Muscle layer of duodenum (tissue), 2 donors: ENCODE measurements around the gene SVIL.
"Not testable (repeated sequence)": the region's sequence is repeated elsewhere in the genome, so short reads cannot be mapped to it uniquely, and the experiment has no call there.

Experiments used
- H3K27ac ChIP-seq: one replicate; pipeline ENCODE4 v1.7.0; 2013; ENCODE audit warnings: mild to moderate bottlenecking, low read length
- H3K27me3 ChIP-seq: one replicate; pipeline ENCODE4 v1.7.0; 2013; ENCODE audit warnings: low read depth, mild to moderate bottlenecking, control low read depth, low read length
- H3K36me3 ChIP-seq, 2 donors: one replicate each; pipeline ENCODE4 v1.7.0; 2013; ENCODE audit warnings: low read length in 2 of 2, control low read depth in 1 of 2, mild to moderate bottlenecking in 1 of 2; ENCODE audit not compliant: insufficient read depth in 2 of 2, control insufficient read depth in 1 of 2
- H3K4me1 ChIP-seq, 2 donors: one replicate each; pipeline ENCODE4 v1.7.0; 2013; ENCODE audit warnings: low read length in 2 of 2, mild to moderate bottlenecking in 2 of 2, control low read depth in 1 of 2, moderate library complexity in 1 of 2; ENCODE audit not compliant: insufficient read depth in 2 of 2, control insufficient read depth in 1 of 2
- H3K4me3 ChIP-seq, 2 donors: one replicate each; pipeline ENCODE4 v1.7.0; 2013; ENCODE audit warnings: low read length in 2 of 2, low read depth in 1 of 2, mild to moderate bottlenecking in 1 of 2
- H3K9me3 ChIP-seq, 2 donors: one replicate each; pipeline ENCODE4 v1.7.0; 2013; ENCODE audit warnings: low read length in 2 of 2, control low read depth in 1 of 2, mild to moderate bottlenecking in 1 of 2; ENCODE audit not compliant: control insufficient read depth in 1 of 2
- donor health status: healthy.

The SVIL gene

DNA sequence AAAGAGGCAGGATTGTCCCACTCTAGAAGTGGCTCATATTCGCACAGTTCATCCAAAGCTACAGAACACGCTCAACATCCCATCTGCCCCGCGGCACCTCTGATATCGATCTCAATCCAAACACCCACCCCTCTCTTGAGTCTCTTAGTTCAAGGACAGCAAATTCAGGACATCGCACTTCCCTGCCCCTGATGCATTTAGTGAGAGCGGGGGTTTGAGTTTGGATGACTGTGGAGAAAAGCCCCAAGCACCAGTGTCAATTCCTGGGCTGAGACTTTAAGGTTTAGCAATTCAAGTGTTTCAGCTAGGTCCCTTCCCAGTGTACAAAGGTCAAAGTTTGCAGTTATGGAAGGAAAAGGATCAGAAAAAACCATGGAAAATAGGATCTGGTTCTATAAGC lies 179.7 kb downstream of the SVIL start:
- Histone ChIP-seq H3K4me3 (no peak overlapping the region), H3K9me3 (no peaks in the 10 kb centered on the region), H3K36me3 (peaks cover 15 to 40% of the 10 kb centered on the region in 2 donors), H3K27me3 (no peaks in the 10 kb centered on the region), H3K27ac (no peak overlapping the region), H3K4me1 (peaks cover 0 to 4% of the 10 kb centered on the region in 2 donors)

DNA sequence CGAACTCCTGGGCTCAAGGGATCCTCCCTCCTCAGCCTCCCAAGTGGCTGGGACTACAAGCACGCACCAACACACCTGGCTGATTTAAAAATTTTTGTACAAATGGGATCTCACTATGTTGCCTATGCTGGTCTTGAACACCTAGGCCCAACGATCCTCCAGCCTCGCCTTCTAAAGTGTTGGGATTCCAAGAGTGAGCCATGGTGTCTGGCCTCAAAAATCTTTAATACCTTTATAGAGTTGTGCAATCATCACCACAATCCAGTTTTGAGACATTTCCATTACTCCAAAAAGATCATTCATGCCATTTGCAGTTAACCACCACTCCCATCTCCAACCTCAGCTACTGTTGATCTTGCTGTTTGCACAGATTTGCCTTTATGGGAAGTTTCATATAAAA lies 180.5 kb downstream of the SVIL start:
- H3K27ac ChIP-seq = no peak overlapping the region
- H3K36me3 ChIP-seq = peaks cover 9 to 31% of the 10 kb centered on the region in 2 donors
- H3K9me3 ChIP-seq = no peaks in the 10 kb centered on the region
- no peaks in the 10 kb centered on the region for H3K27me3 ChIP-seq
- H3K4me1 ChIP-seq = peaks cover 0 to 3% of the 10 kb centered on the region in 2 donors
- H3K4me3 ChIP-seq = no peak overlapping the region

DNA sequence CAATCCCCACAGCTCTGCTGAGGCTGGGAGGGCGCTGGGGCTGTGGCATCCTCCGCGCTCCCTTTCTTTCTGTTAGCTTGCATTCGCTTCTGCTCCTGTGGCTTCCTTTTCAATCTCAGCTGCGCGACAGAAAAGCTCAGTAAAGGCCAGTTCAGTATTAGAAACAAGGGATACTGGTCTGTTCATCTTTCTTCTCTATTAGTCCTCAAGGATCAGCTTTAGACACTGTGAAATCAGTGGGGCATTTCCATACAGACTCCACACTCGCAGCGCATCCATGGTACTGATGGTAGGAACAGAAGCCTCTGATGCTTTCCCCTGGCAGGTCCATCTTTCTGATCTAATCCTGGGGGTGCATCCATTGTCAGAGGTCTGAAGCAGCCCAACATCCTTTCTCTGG lies 182.2 kb downstream of the SVIL start:
- Histone ChIP-seq H3K27ac (no peak overlapping the region), H3K27me3 (no peaks in the 10 kb centered on the region), H3K4me3 (no peak overlapping the region), H3K36me3 (peaks cover 9 to 16% of the 10 kb centered on the region in 2 donors), H3K4me1 (peaks cover 0 to 13% of the 10 kb centered on the region in 2 donors), H3K9me3 (no peaks in the 10 kb centered on the region)

DNA sequence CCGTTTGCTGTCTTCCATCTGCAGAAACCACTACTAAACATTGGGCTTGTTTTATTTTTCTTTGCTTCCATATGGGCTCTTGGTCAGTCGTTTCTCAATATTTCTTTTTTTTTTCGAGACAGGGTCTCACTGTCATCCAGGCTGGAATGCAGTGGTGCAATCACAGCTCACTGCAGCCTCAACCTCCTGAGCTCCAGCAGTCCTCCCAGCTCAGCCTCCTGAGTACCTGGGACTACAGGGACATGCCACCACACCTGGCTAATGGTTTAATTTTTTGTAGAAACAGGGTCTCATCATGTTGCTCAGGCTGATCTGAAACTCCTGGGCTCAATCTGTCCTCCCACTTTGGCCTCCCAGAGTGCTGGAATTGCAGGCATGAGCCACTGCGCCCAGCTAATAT lies 182.8 kb downstream of the SVIL start:
- H3K4me1 ChIP-seq = peaks cover 0 to 13% of the 10 kb centered on the region in 2 donors
- H3K9me3 ChIP-seq = no peaks in the 10 kb centered on the region
- peaks cover 9 to 10% of the 10 kb centered on the region in 2 donors for H3K36me3 ChIP-seq
- H3K27me3 ChIP-seq = no peaks in the 10 kb centered on the region
- H3K4me3 ChIP-seq = no peak overlapping the region
- no peak overlapping the region for H3K27ac ChIP-seq

DNA sequence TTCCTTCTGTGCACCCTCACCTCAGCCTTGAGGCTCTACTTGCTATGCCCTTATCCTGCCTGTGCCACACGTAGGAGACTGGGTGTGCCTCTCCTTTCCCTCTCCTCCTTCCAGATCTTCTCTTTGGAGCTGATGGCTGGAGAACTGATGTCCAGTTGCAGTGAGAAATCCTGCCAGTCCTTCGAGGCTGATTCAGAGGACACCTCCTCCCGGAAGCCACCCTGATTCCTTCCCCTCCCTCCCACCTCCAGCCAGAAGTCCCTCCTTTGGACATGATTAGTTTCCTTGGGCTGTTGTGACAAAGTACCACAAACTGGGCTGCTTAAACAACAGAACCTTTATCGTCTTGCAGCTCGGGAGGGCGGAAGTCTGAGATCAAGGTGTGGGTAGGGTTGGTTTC lies 184.4 kb downstream of the SVIL start:
- Histone ChIP-seq H3K4me3 (no peak overlapping the region), H3K9me3 (no peaks in the 10 kb centered on the region), H3K27me3 (no peaks in the 10 kb centered on the region)

DNA sequence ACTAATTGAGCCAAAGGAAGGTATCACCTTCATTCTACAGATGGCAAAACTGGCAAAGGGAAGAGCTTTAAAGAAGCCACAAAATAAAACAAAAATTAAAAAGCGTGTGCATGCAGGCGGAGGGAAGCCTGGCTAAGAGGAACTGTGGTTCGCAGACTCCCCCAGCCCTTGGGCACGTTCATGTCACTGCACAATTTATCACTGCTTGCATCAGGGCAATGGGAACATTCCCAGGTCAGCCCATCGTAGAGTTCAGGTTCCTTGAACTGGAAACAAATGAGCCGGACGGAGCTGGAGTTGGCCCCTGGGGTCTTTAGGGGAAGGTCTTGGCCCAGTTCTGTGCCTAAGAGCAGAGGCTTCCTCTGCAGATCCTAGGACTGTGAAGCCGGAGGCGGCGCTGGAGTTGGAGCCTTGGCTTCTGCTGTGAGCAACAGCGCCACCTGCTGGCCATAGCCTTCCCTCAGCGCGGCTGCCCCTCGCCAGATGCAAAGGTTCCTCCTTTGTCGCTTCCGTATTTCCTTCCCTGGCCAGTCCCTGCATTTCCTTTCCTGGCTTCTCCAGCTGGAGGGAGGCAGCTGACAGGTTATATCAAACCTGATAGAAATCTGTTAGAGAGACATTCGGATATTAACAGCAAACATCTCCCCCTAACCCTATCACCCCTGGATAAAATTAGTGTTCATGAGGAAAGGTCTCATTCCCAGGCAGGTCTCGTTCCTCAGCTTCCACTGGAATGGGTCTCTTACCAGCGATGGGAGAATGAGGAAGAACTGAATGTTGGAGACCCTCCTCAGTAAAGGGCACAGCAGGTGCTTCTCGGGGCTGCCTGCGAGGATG lies 185.8 kb downstream of the SVIL start:
- H3K9me3 ChIP-seq, H3K27me3 ChIP-seq, H3K36me3 ChIP-seq, H3K4me3 ChIP-seq, H3K27ac ChIP-seq: not testable (repeated sequence)
- peaks cover 0 to 17% of the 10 kb centered on the region in 2 donors for H3K4me1 ChIP-seq

More for the DNA sequence above, 184.4 kb downstream of the SVIL start:
- peaks cover 0 to 16% of the 10 kb centered on the region in 2 donors for H3K4me1 ChIP-seq
- no peak overlapping the region for H3K27ac ChIP-seq
- peaks cover 4 to 5% of the 10 kb centered on the region in 2 donors for H3K36me3 ChIP-seq

DNA sequence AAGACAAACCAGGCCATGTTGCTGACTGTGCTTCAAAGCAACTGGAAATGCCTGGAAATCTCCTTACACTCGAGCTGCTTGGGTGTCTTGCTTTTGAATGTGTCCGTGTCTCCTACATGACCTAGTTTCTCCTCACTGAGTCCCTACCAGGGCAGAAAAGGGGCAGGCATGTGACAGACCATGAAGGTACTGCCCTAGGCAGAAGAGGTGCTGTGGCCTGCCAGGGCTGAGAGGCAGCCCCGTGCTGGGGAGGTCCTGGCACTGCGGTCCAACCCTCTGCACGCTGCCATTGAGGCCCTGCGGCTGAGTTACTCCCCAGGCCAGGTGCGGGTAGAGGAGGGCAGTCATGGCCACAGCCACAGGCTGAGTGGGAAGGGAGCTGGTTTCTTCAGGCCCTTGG lies 186.6 kb downstream of the SVIL start:
- no peak overlapping the region for H3K4me3 ChIP-seq
- H3K27ac ChIP-seq = no peak overlapping the region
- H3K27me3 ChIP-seq = no peaks in the 10 kb centered on the region
- H3K36me3 ChIP-seq = no peaks in the 10 kb centered on the region
- H3K9me3 ChIP-seq = no peaks in the 10 kb centered on the region
- peaks cover 0 to 22% of the 10 kb centered on the region in 2 donors for H3K4me1 ChIP-seq

DNA sequence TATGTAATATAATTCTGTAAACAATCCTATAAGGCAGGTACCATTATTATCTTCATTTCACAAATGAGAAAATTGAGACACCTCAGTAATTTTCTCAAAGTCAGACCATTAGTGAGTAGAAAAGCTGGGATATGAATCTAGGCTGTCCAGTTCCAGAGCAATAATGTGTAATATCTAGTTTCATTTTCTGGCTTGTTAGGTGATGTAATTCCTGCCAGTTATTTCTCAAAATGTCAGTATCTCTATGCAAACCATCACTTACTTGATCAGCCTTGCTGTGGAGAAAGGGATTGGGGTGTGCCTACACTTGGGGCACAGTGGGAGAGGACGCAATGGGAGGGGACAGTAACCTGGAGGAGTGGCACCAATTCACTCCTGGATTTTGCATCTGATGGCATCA lies 188.4 kb downstream of the SVIL start:
- H3K4me3 ChIP-seq = no peak overlapping the region
- H3K27ac ChIP-seq = no peak overlapping the region
- no peaks in the 10 kb centered on the region for H3K27me3 ChIP-seq
- H3K36me3 ChIP-seq = no peaks in the 10 kb centered on the region
- H3K4me1 ChIP-seq = peaks cover 0 to 22% of the 10 kb centered on the region in 2 donors
- no peaks in the 10 kb centered on the region for H3K9me3 ChIP-seq

DNA sequence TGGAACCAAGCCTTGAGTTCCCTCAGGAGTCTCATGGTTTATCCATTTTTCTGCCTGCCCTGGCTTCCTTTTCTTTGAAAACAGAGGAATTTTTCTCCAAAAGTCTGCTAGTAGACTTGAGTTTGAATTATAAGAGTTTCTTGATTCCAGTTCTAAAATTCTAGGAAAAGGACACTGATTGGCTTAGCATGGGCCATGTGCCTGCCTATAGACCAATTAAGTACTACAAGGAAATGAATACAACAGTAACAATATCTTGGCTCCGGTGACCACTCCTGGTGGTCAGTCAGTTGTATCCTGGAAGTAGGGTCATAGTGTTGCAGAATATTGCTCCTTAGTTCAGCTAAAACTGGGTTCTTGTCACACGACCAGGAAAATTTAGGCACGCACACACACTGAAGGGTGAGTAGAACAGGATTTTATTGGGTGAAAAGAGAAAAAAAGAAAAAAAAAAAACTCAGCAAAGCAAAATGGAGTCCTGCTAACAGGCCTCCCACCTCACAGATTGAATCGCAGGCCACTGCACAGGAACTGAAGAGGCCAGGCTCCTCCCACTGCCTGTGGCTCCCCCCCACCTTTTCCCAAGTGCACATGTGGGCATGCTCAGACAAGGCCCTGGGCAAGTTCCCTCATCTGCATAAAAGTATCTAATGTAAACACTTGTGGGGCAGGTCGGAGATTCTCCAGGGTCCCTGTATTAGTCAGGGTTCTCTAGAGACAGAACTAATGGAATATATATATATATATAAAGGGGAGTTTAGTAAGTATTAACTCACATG lies 190.8 kb downstream of the SVIL start:
- no peaks in the 10 kb centered on the region for H3K36me3 ChIP-seq
- no peak overlapping the region for H3K4me3 ChIP-seq
- no peak overlapping the region for H3K27ac ChIP-seq
- H3K4me1 ChIP-seq = peaks cover 0 to 18% of the 10 kb centered on the region in 2 donors
- H3K9me3 ChIP-seq = no peaks in the 10 kb centered on the region
- H3K27me3 ChIP-seq = no peaks in the 10 kb centered on the region

DNA sequence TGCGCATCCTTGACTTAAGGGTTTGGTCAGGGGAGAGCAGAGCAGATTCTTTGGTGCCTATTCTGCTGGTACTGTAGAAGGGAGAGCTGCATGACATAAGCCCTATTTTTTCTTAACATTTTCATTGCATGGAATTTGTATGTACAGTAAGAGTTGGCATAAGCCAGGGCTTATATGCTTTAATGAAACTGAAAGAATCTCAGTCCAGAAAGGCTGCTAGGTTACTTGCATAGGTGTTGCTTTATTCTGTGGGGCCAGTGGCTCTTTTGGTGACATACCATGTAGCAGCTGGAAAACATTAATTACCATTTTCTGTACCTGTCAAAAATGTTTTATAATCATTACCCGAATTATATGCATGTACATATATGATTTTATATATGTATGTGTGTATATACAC lies 193.8 kb downstream of the SVIL start:
- no peak overlapping the region for H3K4me3 ChIP-seq
- peaks cover 0 to 3% of the 10 kb centered on the region in 2 donors for H3K9me3 ChIP-seq
- H3K27me3 ChIP-seq = no peaks in the 10 kb centered on the region
- peaks cover 0 to 9% of the 10 kb centered on the region in 2 donors for H3K4me1 ChIP-seq
- no peak overlapping the region for H3K27ac ChIP-seq
- H3K36me3 ChIP-seq = no peaks in the 10 kb centered on the region

DNA sequence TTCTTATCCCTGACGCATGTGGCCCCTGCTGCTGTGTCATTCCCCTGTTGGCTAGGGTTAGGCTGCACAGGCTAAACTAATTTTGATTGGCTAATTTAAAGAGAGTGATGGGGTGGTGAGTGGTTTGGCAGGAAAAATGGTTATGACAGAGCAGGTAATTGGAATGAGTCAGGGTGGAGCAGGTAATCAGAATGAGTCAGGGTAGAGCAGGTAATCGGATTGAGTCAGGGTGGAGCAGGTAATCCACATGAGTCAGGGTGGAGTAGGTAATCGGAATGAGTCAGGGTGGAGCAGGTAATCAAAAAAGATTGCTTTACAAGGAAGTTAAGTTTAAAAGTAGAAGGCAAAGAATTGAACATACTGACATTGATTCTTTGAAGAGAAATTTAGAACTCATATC lies 195.8 kb downstream of the SVIL start:
- H3K27me3 ChIP-seq, H3K36me3 ChIP-seq, H3K27ac ChIP-seq, H3K9me3 ChIP-seq, H3K4me3 ChIP-seq: not testable (repeated sequence)
- peaks cover 0 to 16% of the 10 kb centered on the region in 2 donors for H3K4me1 ChIP-seq
